Natural killer cell (primary cell): ENCODE data around the gene RERE. TPM values are rescaled to one million over a fixed set of nuclear protein-coding genes. Genes with fewer than 3 reads are reported as not detected.

Experiments used
- ATAC-seq, 3 donors: fragments of 150-1000 bp in 2 of 3; fragments of 200-7000 bp in 1 of 3; cut with Tn5 transposase; 1 replicate in 1 of 3; 2 replicates in 2 of 3; pipeline ENCODE4 v1.10.0; 2021; ENCODE audit warnings: mild to moderate bottlenecking in 2 of 3, moderate library complexity in 2 of 3
- DNase-seq, 2 donors: peaks; one replicate each; pipeline versions ENCODE4 v3.0.0 to v3.0.0-alpha.2; 2013 to 2021; ENCODE audit warnings: mixed read lengths in 1 of 2
- H3K27ac ChIP-seq: one replicate; pipeline ENCODE4 v1.5.1; 2013; ENCODE audit warnings: mild to moderate bottlenecking, low read length
- H3K27me3 ChIP-seq: one replicate; pipeline ENCODE4 v1.6.1; 2013; ENCODE audit warnings: low read length; ENCODE audit not compliant: control insufficient read depth, insufficient read depth
- H3K36me3 ChIP-seq: one replicate; pipeline ENCODE4 v1.6.1; 2013; ENCODE audit warnings: low read length; ENCODE audit not compliant: control insufficient read depth, insufficient read depth
- H3K4me1 ChIP-seq: one replicate; pipeline ENCODE4 v1.6.1; 2013; ENCODE audit warnings: low read length; ENCODE audit not compliant: control insufficient read depth, insufficient read depth
- H3K4me3 ChIP-seq: one replicate; pipeline ENCODE4 v1.5.1; 2013; ENCODE audit warnings: low read length
- H3K9me3 ChIP-seq: one replicate; pipeline ENCODE4 v1.6.1; 2013; ENCODE audit warnings: low read length; ENCODE audit not compliant: control insufficient read depth, insufficient read depth
- H3K27ac Mint-ChIP-seq, 2 donors: one replicate each; pipeline ENCODE4 v1.8.0; 2022; ENCODE audit warnings: mild to moderate bottlenecking in 2 of 2, mixed read lengths in 2 of 2, moderate library complexity in 1 of 2
- H3K27me3 Mint-ChIP-seq, 2 donors: one replicate each; pipeline ENCODE4 v1.8.0; 2022; ENCODE audit warnings: low read depth in 2 of 2, mixed read lengths in 2 of 2
- H3K36me3 Mint-ChIP-seq: one replicate; pipeline ENCODE4 v1.8.0; 2022; ENCODE audit warnings: mixed read lengths
- H3K4me1 Mint-ChIP-seq, 2 donors: one replicate each; pipeline ENCODE4 v1.8.0; 2022; ENCODE audit warnings: mixed read lengths in 2 of 2
- H3K4me3 Mint-ChIP-seq: one replicate; pipeline ENCODE4 v1.8.0; 2022; ENCODE audit warnings: mild to moderate bottlenecking, moderate library complexity, mixed read lengths
- H3K9me3 Mint-ChIP-seq, 2 donors: one replicate each; pipeline ENCODE4 v1.8.0; 2022; ENCODE audit warnings: mixed read lengths in 2 of 2
- WGBS: methylation state at CpG from one replicate; pipeline ENCODE4 v1.1.7; 2013; ENCODE audit warnings: missing lambda C conversion rate; ENCODE audit not compliant: insufficient coverage; 5-methylcytosine and 5-hydroxymethylcytosine counted together
- intact Hi-C: fragments of 100-400 bp; cut with micrococcal nuclease; formaldehyde crosslinking; loops from one replicate; pipeline ENCODE4 v1.14.2; 2022
- total RNA-seq, 4 donors: library from RNA; stranded (reverse); fragments of 120-200 nt in 1 of 4; gene quantifications; one replicate each; pipeline versions ENCODE4 v1.2.3 to v1.2.4, GENCODE V29; 2013 to 2022
- TF ChIP-seq, protein P1 (sequence below): fragments of 200-600 bp; IDR thresholded peaks from one replicate; pipeline ENCODE4 v1.8.0; 2022; ENCODE audit warnings: antibody characterized with exemption

The RERE gene
- total RNA-seq, 3 donors from 2014 or later (not counting 1 experiment from before 2014, with no cell fraction given), result 67.7 to 76.0 (median 73.0) TPM

GRCh38 chr1:8378981-8379470 lies 438.4 kb downstream of the RERE start:
- Mint-ChIP-seq H3K27me3 (no peaks in the 10 kb centered on the region), H3K9me3 (no peaks in the 10 kb centered on the region), H3K27ac (peak overlapping the region in 1 of 2 donors; percentile 72), H3K4me1 (peaks cover 35 to 52% of the 10 kb centered on the region in 2 donors), H3K36me3 (no peaks in the 10 kb centered on the region), H3K4me3 (peak overlapping the region; percentile 25)
- H3K36me3 ChIP-seq, result no peaks in the 10 kb centered on the region
- H3K27me3 ChIP-seq, result no peaks in the 10 kb centered on the region
- intact Hi-C loops, result loop anchor here (5.0 kb wide), 1 partner anchor 43 kb away; no protein-coding TSS in a partner anchor
- TF ChIP-seq, protein P1, sequence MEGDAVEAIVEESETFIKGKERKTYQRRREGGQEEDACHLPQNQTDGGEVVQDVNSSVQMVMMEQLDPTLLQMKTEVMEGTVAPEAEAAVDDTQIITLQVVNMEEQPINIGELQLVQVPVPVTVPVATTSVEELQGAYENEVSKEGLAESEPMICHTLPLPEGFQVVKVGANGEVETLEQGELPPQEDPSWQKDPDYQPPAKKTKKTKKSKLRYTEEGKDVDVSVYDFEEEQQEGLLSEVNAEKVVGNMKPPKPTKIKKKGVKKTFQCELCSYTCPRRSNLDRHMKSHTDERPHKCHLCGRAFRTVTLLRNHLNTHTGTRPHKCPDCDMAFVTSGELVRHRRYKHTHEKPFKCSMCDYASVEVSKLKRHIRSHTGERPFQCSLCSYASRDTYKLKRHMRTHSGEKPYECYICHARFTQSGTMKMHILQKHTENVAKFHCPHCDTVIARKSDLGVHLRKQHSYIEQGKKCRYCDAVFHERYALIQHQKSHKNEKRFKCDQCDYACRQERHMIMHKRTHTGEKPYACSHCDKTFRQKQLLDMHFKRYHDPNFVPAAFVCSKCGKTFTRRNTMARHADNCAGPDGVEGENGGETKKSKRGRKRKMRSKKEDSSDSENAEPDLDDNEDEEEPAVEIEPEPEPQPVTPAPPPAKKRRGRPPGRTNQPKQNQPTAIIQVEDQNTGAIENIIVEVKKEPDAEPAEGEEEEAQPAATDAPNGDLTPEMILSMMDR, result no peak
- DNase-seq (no peak), ATAC-seq (peak in 2 of 3 donors; percentile 55 to 83)
- 63% methylated on average over 10 of the region's 10 CpGs for WGBS
- no peak overlapping the region for H3K4me3 ChIP-seq
- H3K4me1 ChIP-seq, result peaks cover 34% of the 10 kb centered on the region
- no peak overlapping the region for H3K27ac ChIP-seq
- no peaks in the 10 kb centered on the region for H3K9me3 ChIP-seq

- Mint-ChIP-seq H3K9me3 (no peaks in the 10 kb centered on the region), H3K4me3 (peak overlapping the region; percentile 2), H3K27me3 (no peaks in the 10 kb centered on the region), H3K27ac (peak overlapping the region; percentile 30 to 72), H3K4me1 (peaks cover 32 to 49% of the 10 kb centered on the region in 2 donors), H3K36me3 (no peaks in the 10 kb centered on the region)
- WGBS, result 64% methylated on average over 4 of the region's 4 CpGs
- no peak for ATAC-seq
- Histone ChIP-seq H3K27me3 (no peaks in the 10 kb centered on the region), H3K9me3 (no peaks in the 10 kb centered on the region), H3K36me3 (no peaks in the 10 kb centered on the region), H3K27ac (no peak overlapping the region), H3K4me3 (no peak overlapping the region), H3K4me1 (peaks cover 31% of the 10 kb centered on the region)
- DNase-seq, result no peak
- TF ChIP-seq, protein P1, result no peak
- intact Hi-C loops, result loop anchor here (5.0 kb wide), 1 partner anchor 44 kb away; no protein-coding TSS in a partner anchor
These were observed 439.3 kb downstream of the RERE start for GRCh38 chr1:8378178-8378577.

GRCh38 chr1:8377271-8377981 lies 440.0 kb downstream of the RERE start:
- Histone ChIP-seq H3K4me3 (no peak overlapping the region), H3K27me3 (no peaks in the 10 kb centered on the region), H3K4me1 (peaks cover 24% of the 10 kb centered on the region), H3K9me3 (no peaks in the 10 kb centered on the region), H3K27ac (no peak overlapping the region), H3K36me3 (no peaks in the 10 kb centered on the region)
- TF ChIP-seq, protein P1, result no peak
- H3K27ac Mint-ChIP-seq, result no peak overlapping the region
- no peaks in the 10 kb centered on the region for H3K36me3 Mint-ChIP-seq
- H3K27me3 Mint-ChIP-seq, result no peaks in the 10 kb centered on the region
- H3K4me1 Mint-ChIP-seq, result peaks cover 28 to 41% of the 10 kb centered on the region in 2 donors
- H3K4me3 Mint-ChIP-seq, result no peak overlapping the region
- WGBS, result 95% methylated on average over 17 of the region's 17 CpGs
- DNase-seq (no peak), ATAC-seq (no peak)
- no peaks in the 10 kb centered on the region for H3K9me3 Mint-ChIP-seq
- intact Hi-C loops, result loop anchor here (5.0 kb wide), 1 partner anchor 45 kb away; no protein-coding TSS in a partner anchor
